ENCODE results near the gene HCN3.
"Not testable (repeated sequence)": the region's sequence is repeated elsewhere in the genome, so short reads cannot be mapped to it uniquely, and the experiment has no call there.

Gene HCN3

GRCh38 chr1:155318082-155318481 is 40.8 kb downstream of the HCN3 start:
- DNase-seq: no peak

- DNase-seq: no peak
Measured at GRCh38 chr1:155319536-155319935, 42.3 kb downstream of the HCN3 start.

- no peak for DNase-seq
Measured at GRCh38 chr1:155320252-155320651, 43.0 kb downstream of the HCN3 start.

- DNase-seq: peak; percentile 30
Measured at GRCh38 chr1:155320661-155321617, 43.7 kb downstream of the HCN3 start, which contains the start of gene RUSC1. Gene RUSC1 (plus strand): TSS chr1:155320894. CDS start chr1:155321774, 880 bp downstream.

GRCh38 chr1:155321639-155322503 is 44.6 kb downstream of the HCN3 start:
- DNase-seq: no peak

- DNase-seq: no peak
Measured at GRCh38 chr1:155322571-155322952, 45.3 kb downstream of the HCN3 start.

- peak; percentile 82 for DNase-seq
Measured at GRCh38 chr1:155322953-155323728, 45.9 kb downstream of the HCN3 start.

- DNase-seq: peak; percentile 83
Measured at GRCh38 chr1:155323729-155324036, 46.4 kb downstream of the HCN3 start.

- peak; percentile 88 for DNase-seq
Measured at GRCh38 chr1:155324037-155324716, 46.9 kb downstream of the HCN3 start.

GRCh38 chr1:155324717-155325602 is 47.7 kb downstream of the HCN3 start:
- DNase-seq: no peak

- no peak for DNase-seq
Measured at GRCh38 chr1:155325603-155325893, 48.3 kb downstream of the HCN3 start.

- no peak for DNase-seq
Measured at GRCh38 chr1:155326020-155326526, 48.8 kb downstream of the HCN3 start.

- DNase-seq: no peak
Measured at GRCh38 chr1:155326631-155327037, 49.4 kb downstream of the HCN3 start.

GRCh38 chr1:155327981-155328380 is 50.7 kb downstream of the HCN3 start:
- DNase-seq: no peak

- not testable (repeated sequence) for DNase-seq
Measured at GRCh38 chr1:155328856-155329255, 51.6 kb downstream of the HCN3 start.

GRCh38 chr1:155329980-155330598 is 52.8 kb downstream of the HCN3 start:
- DNase-seq: no peak

GRCh38 chr1:155334962-155335361 is 57.7 kb downstream of the HCN3 start:
- DNase-seq: no peak

Data from GOT3 (cell line).